Mesenchymal stem cell (in vitro differentiated cells and primary cell): Measurements from ENCODE around the gene TGFBR3L.

Source experiments
- DNase-seq: peaks from one replicate; pipeline ENCODE4 v3.0.0-alpha.2; 2013
- H2AFZ ChIP-seq: one replicate; pipeline ENCODE4 v1.6.1; 2013; ENCODE audit warnings: low read depth, mild to moderate bottlenecking, control low read depth, inconsistent platforms, low read length, moderate library complexity
- H2AK5ac ChIP-seq: 2 replicates; pipeline ENCODE4 v1.6.1; 2013; ENCODE audit warnings: low read length, moderate library complexity, mild to moderate bottlenecking, inconsistent platforms; ENCODE audit not compliant: severe bottlenecking
- H2BK120ac ChIP-seq: one replicate; pipeline ENCODE4 v1.6.1; 2013; ENCODE audit warnings: low read depth, mild to moderate bottlenecking, inconsistent platforms, low read length, moderate library complexity
- H2BK12ac ChIP-seq, 2 experiments: one replicate each; pipeline ENCODE4 v1.6.1; 2013; ENCODE audit warnings: inconsistent platforms in 2 of 2, low read length in 2 of 2, mild to moderate bottlenecking in 2 of 2, moderate library complexity in 2 of 2, control low read depth in 1 of 2
- H2BK15ac ChIP-seq: one replicate; pipeline ENCODE4 v1.6.1; 2013; ENCODE audit warnings: mild to moderate bottlenecking, low read depth, inconsistent platforms; ENCODE audit not compliant: poor library complexity, severe bottlenecking
- H2BK5ac ChIP-seq: 2 replicates; pipeline ENCODE4 v1.6.1; 2013; ENCODE audit warnings: low read depth, mild to moderate bottlenecking, low read length, control low read depth, inconsistent platforms; ENCODE audit not compliant: poor library complexity, severe bottlenecking
- H3K14ac ChIP-seq, 2 experiments: one replicate each; pipeline ENCODE4 v1.6.1; 2013; ENCODE audit warnings: inconsistent platforms in 2 of 2, low read length in 2 of 2, control low read depth in 1 of 2, mild to moderate bottlenecking in 1 of 2, moderate library complexity in 1 of 2
- H3K18ac ChIP-seq, 2 experiments: one replicate each; pipeline ENCODE4 v1.6.1; 2013; ENCODE audit warnings: inconsistent platforms in 2 of 2, low read length in 2 of 2, control low read depth in 1 of 2, low read depth in 1 of 2, mild to moderate bottlenecking in 1 of 2
- H3K23ac ChIP-seq, 2 experiments: one replicate each; pipeline ENCODE4 v1.6.1; 2013; ENCODE audit warnings: inconsistent platforms in 2 of 2, low read length in 2 of 2, mild to moderate bottlenecking in 2 of 2, moderate library complexity in 2 of 2, control low read depth in 1 of 2
- H3K27ac ChIP-seq: 2 replicates; pipeline ENCODE4 v1.5.1; 2013; ENCODE audit warnings: mild to moderate bottlenecking, moderate library complexity, low read length, control low read depth, inconsistent platforms; ENCODE audit not compliant: poor library complexity, severe bottlenecking
- H3K27me3 ChIP-seq, 2 experiments: 2 replicates each; pipeline versions ENCODE4 v1.6.1 to v1.7.0; 2013; ENCODE audit warnings: low read length in 2 of 2, mild to moderate bottlenecking in 2 of 2, moderate library complexity in 2 of 2, control low read depth in 1 of 2, inconsistent platforms in 1 of 2; ENCODE audit not compliant: control insufficient read depth in 1 of 2, insufficient read depth in 1 of 2
- H3K36me3 ChIP-seq, 2 experiments: 2 replicates each; pipeline versions ENCODE4 v1.6.1 to v1.7.0; 2013; ENCODE audit warnings: low read length in 2 of 2, control low read depth in 1 of 2, inconsistent platforms in 1 of 2, low read depth in 1 of 2, mild to moderate bottlenecking in 1 of 2; ENCODE audit not compliant: insufficient read depth in 2 of 2, control insufficient read depth in 1 of 2
- H3K4ac ChIP-seq, 2 experiments: one replicate each; pipeline ENCODE4 v1.6.1; 2013; ENCODE audit warnings: inconsistent platforms in 2 of 2, low read length in 2 of 2, mild to moderate bottlenecking in 2 of 2, moderate library complexity in 2 of 2, control low read depth in 1 of 2, low read depth in 1 of 2
- H3K4me1 ChIP-seq: 2 replicates; pipeline ENCODE4 v1.6.1; 2013; ENCODE audit warnings: low read depth, low read length, control low read depth; ENCODE audit not compliant: control insufficient read depth, insufficient read depth
- H3K4me2 ChIP-seq: 2 replicates; pipeline ENCODE4 v1.6.1; 2013; ENCODE audit warnings: low read length, mild to moderate bottlenecking, inconsistent platforms; ENCODE audit not compliant: poor library complexity, severe bottlenecking
- H3K4me3 ChIP-seq, 2 experiments: 2 replicates each; pipeline versions ENCODE4 v1.5.1 to v1.7.0; 2013; ENCODE audit warnings: low read length in 2 of 2, mild to moderate bottlenecking in 2 of 2, control low read depth in 1 of 2, low read depth in 1 of 2; ENCODE audit not compliant: insufficient read depth in 1 of 2
- H3K79me1 ChIP-seq: replicated peaks from 2 replicates; pipeline ENCODE4 v1.6.1; 2013; ENCODE audit warnings: mild to moderate bottlenecking, control low read depth, low read length, inconsistent platforms; ENCODE audit not compliant: poor library complexity, severe bottlenecking
- H3K9ac ChIP-seq: 2 replicates; pipeline ENCODE4 v1.7.0; 2013; ENCODE audit warnings: mild to moderate bottlenecking, low read length, moderate library complexity
- H3K9me3 ChIP-seq: 2 replicates; pipeline ENCODE4 v1.7.0; 2013; ENCODE audit warnings: mild to moderate bottlenecking, low read length; ENCODE audit not compliant: control insufficient read depth
- H4K8ac ChIP-seq: one replicate; pipeline ENCODE4 v1.6.1; 2013; ENCODE audit warnings: inconsistent platforms, mild to moderate bottlenecking, low read length, moderate library complexity
- H4K91ac ChIP-seq: one replicate; pipeline ENCODE4 v1.6.1; 2013; ENCODE audit warnings: mild to moderate bottlenecking, low read length, inconsistent platforms
- WGBS: methylation state at CpG from one replicate; pipeline ENCODE4 v1.1.7; 2013; ENCODE audit warnings: mixed read lengths; 5-methylcytosine and 5-hydroxymethylcytosine counted together

Gene TGFBR3L

DNA sequence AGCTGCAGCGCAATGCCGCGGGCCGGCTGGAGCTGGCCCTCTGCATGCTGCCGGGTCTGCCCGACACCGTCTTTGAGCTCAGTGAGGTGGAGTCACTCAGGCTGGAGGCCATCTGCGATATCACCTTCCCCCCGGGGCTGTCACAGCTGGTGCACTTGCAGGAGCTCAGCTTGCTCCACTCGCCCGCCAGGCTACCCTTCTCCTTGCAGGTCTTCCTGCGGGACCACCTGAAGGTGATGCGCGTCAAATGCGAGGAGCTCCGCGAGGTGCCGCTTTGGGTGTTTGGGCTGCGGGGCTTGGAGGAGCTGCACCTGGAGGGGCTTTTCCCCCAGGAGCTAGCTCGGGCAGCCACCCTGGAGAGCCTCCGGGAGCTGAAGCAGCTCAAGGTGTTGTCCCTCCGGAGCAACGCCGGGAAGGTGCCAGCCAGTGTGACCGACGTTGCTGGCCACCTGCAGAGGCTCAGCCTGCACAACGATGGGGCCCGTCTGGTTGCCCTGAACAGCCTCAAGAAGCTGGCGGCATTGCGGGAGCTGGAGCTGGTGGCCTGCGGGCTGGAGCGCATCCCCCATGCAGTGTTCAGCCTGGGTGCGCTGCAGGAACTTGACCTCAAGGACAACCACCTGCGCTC is 14.8 kb upstream of the TGFBR3L start:
- Histone ChIP-seq H3K79me1 (peaks cover 29% of the 10 kb centered on the region), H2BK120ac (no peak overlapping the region)
- 95% methylated on average over 34 of the region's 34 CpGs for WGBS

DNA sequence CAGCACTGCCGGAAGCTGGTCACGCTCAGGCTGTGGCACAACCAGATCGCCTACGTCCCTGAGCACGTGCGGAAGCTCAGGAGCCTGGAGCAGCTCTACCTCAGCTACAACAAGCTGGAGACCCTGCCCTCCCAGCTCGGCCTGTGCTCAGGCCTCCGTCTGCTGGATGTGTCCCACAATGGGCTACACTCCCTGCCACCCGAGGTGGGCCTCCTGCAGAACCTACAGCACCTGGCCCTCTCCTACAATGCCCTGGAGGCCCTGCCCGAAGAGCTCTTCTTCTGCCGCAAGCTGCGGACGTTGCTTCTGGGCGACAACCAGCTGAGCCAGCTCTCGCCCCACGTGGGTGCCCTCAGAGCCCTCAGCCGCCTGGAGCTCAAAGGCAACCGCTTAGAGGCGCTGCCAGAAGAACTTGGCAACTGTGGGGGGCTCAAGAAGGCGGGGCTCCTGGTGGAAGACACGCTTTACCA is 14.2 kb upstream of the TGFBR3L start:
- Histone ChIP-seq H3K4me2 (no peak overlapping the region), H3K9ac (no peak overlapping the region), H2AFZ (no peak overlapping the region), H3K4me3 (no peak overlapping the region), H4K91ac (no peak overlapping the region), H2BK15ac (no peak overlapping the region), H2BK120ac (no peak overlapping the region), H3K4ac (no peak overlapping the region), H3K36me3 (peaks cover 19 to 40% of the 10 kb centered on the region in 2 experiments), H3K4me1 (peaks cover 21% of the 10 kb centered on the region), H2BK12ac (no peak overlapping the region), H3K18ac (no peak overlapping the region), H3K14ac (no peak overlapping the region), H3K9me3 (no peaks in the 10 kb centered on the region), H2BK5ac (no peak overlapping the region), H3K27me3 (no peaks in the 10 kb centered on the region), H4K8ac (no peak overlapping the region), H2AK5ac (no peak overlapping the region), H3K23ac (no peak overlapping the region), H3K79me1 (peaks cover 27% of the 10 kb centered on the region), H3K27ac (no peak overlapping the region)
- 91% methylated on average over 21 of the region's 21 CpGs for WGBS
- DNase-seq = no peak

More for the DNA sequence above, 14.8 kb upstream of the TGFBR3L start:
- H4K91ac ChIP-seq = no peak overlapping the region
- no peak overlapping the region for H3K27ac ChIP-seq
- no peak overlapping the region for H3K4ac ChIP-seq
- no peak overlapping the region for H2AFZ ChIP-seq
- no peak overlapping the region for H3K23ac ChIP-seq
- no peak overlapping the region for H3K9ac ChIP-seq
- peaks cover 19 to 42% of the 10 kb centered on the region in 2 experiments for H3K36me3 ChIP-seq
- H3K9me3 ChIP-seq = no peaks in the 10 kb centered on the region
- no peak overlapping the region for H4K8ac ChIP-seq
- no peak overlapping the region for H3K4me2 ChIP-seq
- no peak overlapping the region for H3K4me3 ChIP-seq
- no peak overlapping the region for H2BK5ac ChIP-seq
- H3K18ac ChIP-seq = no peak overlapping the region
- DNase-seq = no peak
- no peak overlapping the region for H2BK15ac ChIP-seq
- H2AK5ac ChIP-seq = no peak overlapping the region
- no peak overlapping the region for H3K14ac ChIP-seq
- peaks cover 16% of the 10 kb centered on the region for H3K4me1 ChIP-seq
- no peaks in the 10 kb centered on the region for H3K27me3 ChIP-seq
- H2BK12ac ChIP-seq = no peak overlapping the region

DNA sequence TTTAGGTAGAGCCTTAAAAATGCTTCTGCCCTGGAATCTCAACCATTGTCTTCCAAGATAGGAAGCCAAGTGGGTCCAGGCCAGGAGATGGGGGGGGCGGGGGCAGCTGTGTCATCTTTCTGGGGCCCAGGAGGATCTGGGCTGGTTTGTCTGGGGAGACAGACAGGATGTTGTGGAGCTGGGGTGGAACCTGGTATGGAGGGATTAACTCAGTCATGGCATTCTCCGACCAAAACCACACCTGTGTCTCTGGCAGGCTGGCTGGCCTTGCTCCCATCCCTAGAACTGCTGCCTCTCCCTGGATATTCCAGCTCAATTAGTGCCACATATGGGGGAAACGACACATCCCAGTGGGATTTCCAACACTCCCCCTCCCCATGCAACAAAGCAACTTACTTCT is 13.7 kb upstream of the TGFBR3L start:
- Histone ChIP-seq H3K79me1 (peaks cover 28% of the 10 kb centered on the region), H4K91ac (no peak overlapping the region), H3K4me1 (peaks cover 23% of the 10 kb centered on the region), H3K9ac (no peak overlapping the region), H2AK5ac (no peak overlapping the region), H2BK12ac (no peak overlapping the region), H2BK120ac (no peak overlapping the region), H2BK15ac (no peak overlapping the region), H2BK5ac (no peak overlapping the region), H2AFZ (no peak overlapping the region), H3K14ac (no peak overlapping the region), H3K27me3 (no peaks in the 10 kb centered on the region), H3K4me3 (no peak overlapping the region), H3K4ac (no peak overlapping the region), H3K27ac (no peak overlapping the region), H3K9me3 (no peaks in the 10 kb centered on the region), H3K18ac (no peak overlapping the region), H3K4me2 (no peak overlapping the region), H3K23ac (no peak overlapping the region), H3K36me3 (peaks cover 19 to 43% of the 10 kb centered on the region in 2 experiments), H4K8ac (no peak overlapping the region)
- WGBS = 82% methylated on average over 2 of the region's 3 CpGs
- DNase-seq = no peak

DNA sequence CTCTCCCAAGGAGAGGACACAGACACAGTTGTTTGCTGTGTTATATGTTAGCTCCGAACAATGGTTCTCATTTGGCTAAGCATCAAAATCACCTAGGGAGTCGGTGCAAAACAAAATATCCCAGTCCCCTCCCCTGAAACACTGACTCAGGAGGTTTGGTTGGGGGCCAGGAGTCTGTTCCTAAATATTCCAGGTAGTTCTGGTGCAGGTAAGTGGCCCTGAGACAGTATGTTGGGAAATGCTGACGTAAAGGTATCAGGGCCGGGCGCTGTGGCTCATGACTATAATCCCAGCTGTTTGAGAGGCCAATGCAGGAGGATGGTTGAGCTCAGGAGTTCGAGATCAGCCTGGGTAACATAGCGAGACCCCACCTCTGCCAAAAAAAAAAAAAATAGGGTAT is 13.3 kb upstream of the TGFBR3L start:
- Histone ChIP-seq H3K4me3 (no peak overlapping the region), H2BK15ac (no peak overlapping the region), H4K8ac (no peak overlapping the region), H3K14ac (no peak overlapping the region), H3K79me1 (peaks cover 30% of the 10 kb centered on the region), H3K9me3 (no peaks in the 10 kb centered on the region), H3K23ac (no peak overlapping the region), H3K4me2 (no peak overlapping the region), H3K18ac (no peak overlapping the region), H2AFZ (no peak overlapping the region), H4K91ac (no peak overlapping the region), H2BK120ac (no peak overlapping the region), H2AK5ac (no peak overlapping the region), H2BK12ac (no peak overlapping the region), H3K27ac (no peak overlapping the region), H3K4ac (no peak overlapping the region), H3K27me3 (no peaks in the 10 kb centered on the region), H3K36me3 (peaks cover 21 to 47% of the 10 kb centered on the region in 2 experiments), H3K4me1 (peaks cover 27% of the 10 kb centered on the region), H2BK5ac (no peak overlapping the region), H3K9ac (no peak overlapping the region)
- DNase-seq = no peak
- WGBS = 97% methylated on average over 7 of the region's 7 CpGs
